SK-N-SH treated with all-trans-retinoic acid at 6 μM for 48 hours (cell line): ENCODE data around the gene MYLIP.

ENCODE experiments used
- ATAC-seq: fragments of 200-7000 bp; cut with Tn5 transposase; 3 replicates; pipeline ENCODE4 v1.9.1; 2020; ENCODE audit warnings: mild to moderate bottlenecking, moderate library complexity
- ARNTL ChIP-seq: fragments of 450-650 bp; formaldehyde crosslinking; IDR thresholded peaks from 2 replicates; pipeline ENCODE4 v1.5.0; 2020; ENCODE audit warnings: low read depth, mild to moderate bottlenecking, moderate library complexity, borderline replicate concordance
- BACH2 ChIP-seq: fragments of 250-450 bp; sonication (Bioruptor Pico); IDR thresholded peaks from 2 replicates; pipeline ENCODE4 v1.9.0; 2021; ENCODE audit warnings: mild to moderate bottlenecking, borderline replicate concordance
- CREB5 ChIP-seq: fragments of 250-450 bp; sonication (Bioruptor Pico); IDR thresholded peaks from 2 replicates; pipeline ENCODE4 v1.5.1; 2020; ENCODE audit warnings: low read depth, mild to moderate bottlenecking, moderate library complexity
- CSRNP3 ChIP-seq: fragments of 250-450 bp; sonication (Bioruptor Pico); IDR thresholded peaks from 2 replicates; pipeline ENCODE4 v1.5.1; 2021; ENCODE audit warnings: mild to moderate bottlenecking, moderate library complexity
- ESRRG ChIP-seq: fragments of 250-450 bp; sonication (Bioruptor Pico); IDR thresholded peaks from 2 replicates; pipeline ENCODE4 v1.6.1; 2021; ENCODE audit warnings: mild to moderate bottlenecking
- ISL1 ChIP-seq: fragments of 250-450 bp; sonication (Bioruptor Pico); IDR thresholded peaks from 2 replicates; pipeline ENCODE4 v2.1.2; 2022; ENCODE audit warnings: mild to moderate bottlenecking, moderate library complexity
- OSR1 ChIP-seq: fragments of 250-450 bp; sonication (Bioruptor Pico); IDR thresholded peaks from 2 replicates; pipeline ENCODE4 v1.8.0; 2022; ENCODE audit warnings: moderate library complexity, mild to moderate bottlenecking, inconsistent platforms
- PATZ1 ChIP-seq: fragments of 250-450 bp; sonication (Bioruptor Pico); IDR thresholded peaks from 2 replicates; pipeline ENCODE4 v1.8.0; 2020; ENCODE audit warnings: mild to moderate bottlenecking, moderate library complexity, borderline replicate concordance
- PPARA ChIP-seq: fragments of 250-450 bp; sonication (Bioruptor Pico); IDR thresholded peaks from 2 replicates; pipeline ENCODE4 v1.5.0; 2020; ENCODE audit warnings: mild to moderate bottlenecking, borderline replicate concordance
- TSHZ2 ChIP-seq: fragments of 250-450 bp; sonication (Bioruptor Pico); IDR thresholded peaks from 2 replicates; pipeline ENCODE4 v1.5.0; 2020; ENCODE audit warnings: mild to moderate bottlenecking, moderate library complexity
- ZC3H10 ChIP-seq: fragments of 250-450 bp; sonication (Bioruptor Pico); IDR thresholded peaks from 2 replicates; pipeline ENCODE4 v1.5.1; 2021; ENCODE audit warnings: mild to moderate bottlenecking, moderate library complexity
- ZFP3 ChIP-seq: fragments of 250-450 bp; sonication (Bioruptor Pico); IDR thresholded peaks from 2 replicates; pipeline ENCODE4 v1.5.0; 2020; ENCODE audit warnings: mild to moderate bottlenecking, moderate library complexity
- ZNF565 ChIP-seq: fragments of 450-650 bp; formaldehyde crosslinking; conservative IDR thresholded peaks from 2 replicates; pipeline ENCODE4 v1.5.0; 2020; ENCODE audit warnings: low read depth, mild to moderate bottlenecking, moderate library complexity
- ZNF70 ChIP-seq: fragments of 450-650 bp; formaldehyde crosslinking; IDR thresholded peaks from 2 replicates; pipeline ENCODE4 v1.5.0; 2020; ENCODE audit warnings: mild to moderate bottlenecking, moderate library complexity

MYLIP gene

GRCh38 chr6:16105854-16106253 lies 23.0 kb upstream of the MYLIP start:
- ATAC-seq = no peak
- TF ChIP-seq ZC3H10 (no peak), OSR1 (CRISPR knock-in tag) (no peak), ESRRG (CRISPR knock-in tag) (no peak)

- no peak for TF ChIP-seq ZFP3
- no peak for TF ChIP-seq CREB5
- no peak for TF ChIP-seq ZNF70
- no peak for TF ChIP-seq OSR1 (CRISPR knock-in tag)
- no peak for TF ChIP-seq ZNF565 (CRISPR knock-in tag)
- TF ChIP-seq TSHZ2 (CRISPR knock-in tag) = no peak
- no peak for TF ChIP-seq CSRNP3 (CRISPR knock-in tag)
- no peak for TF ChIP-seq PPARA (CRISPR knock-in tag)
- no peak for TF ChIP-seq ARNTL (CRISPR knock-in tag)
- TF ChIP-seq BACH2 = no peak
- ATAC-seq = no peak
These were observed 21.7 kb upstream of the MYLIP start for GRCh38 chr6:16106991-16107787.

- no peak for ATAC-seq
- no peak for TF ChIP-seq CSRNP3 (CRISPR knock-in tag)
These were observed 20.5 kb upstream of the MYLIP start for GRCh38 chr6:16108419-16108818.

- no peak for ATAC-seq
- TF ChIP-seq PPARA (CRISPR knock-in tag) = no peak
- no peak for TF ChIP-seq BACH2
- TF ChIP-seq ZNF565 (CRISPR knock-in tag) = no peak
- peak; percentile 14; the same call in 1 of the 2 replicates for TF ChIP-seq ISL1 (CRISPR knock-in tag)
- TF ChIP-seq ESRRG (CRISPR knock-in tag) = no peak
- no peak for TF ChIP-seq ZFP3
- TF ChIP-seq PATZ1 (CRISPR knock-in tag) = no peak
These were observed 19.8 kb upstream of the MYLIP start for GRCh38 chr6:16108921-16109658.
